ENCODE results near the gene FOXO3. TPM values are rescaled to one million over a fixed set of nuclear protein-coding genes. Genes with fewer than 3 reads are reported as not detected.

FOXO3 gene
- total and polyA plus RNA-seq, 8 donors, result 50.0 to 71.1 (median 63.1) TPM

GRCh38 chr6:108623995-108624394 is 63.3 kb downstream of the FOXO3 start:
- ATAC-seq (no peak), DNase-seq (no peak)
- intact Hi-C loops (cut with DNase I), result no loop called here
- no peak overlapping the region for H3K27ac ChIP-seq
- TF ChIP-seq CTCF (IDR thresholded peaks at IDR 0.05), result no peak
- H3K9me3 ChIP-seq, result no peaks in the 10 kb centered on the region
- H3K4me3 ChIP-seq, result no peak overlapping the region
- H3K27me3 ChIP-seq, result no peaks in the 10 kb centered on the region
- peaks cover 23 to 82% of the 10 kb centered on the region in 2 donors for H3K4me1 ChIP-seq
- no peaks in the 10 kb centered on the region for H3K36me3 ChIP-seq

- intact Hi-C loops (cut with DNase I), result no loop called here
- Histone ChIP-seq H3K9me3 (no peaks in the 10 kb centered on the region), H3K4me1 (peaks cover 13 to 88% of the 10 kb centered on the region in 2 donors), H3K36me3 (no peaks in the 10 kb centered on the region), H3K4me3 (no peak overlapping the region), H3K27ac (no peak overlapping the region), H3K27me3 (no peaks in the 10 kb centered on the region)
- TF ChIP-seq CTCF (IDR thresholded peaks at IDR 0.05), result no peak
- DNase-seq, result no peak
- no peak for ATAC-seq
Measured at GRCh38 chr6:108625581-108625980, 64.9 kb downstream of the FOXO3 start.

- Histone ChIP-seq H3K9me3 (no peaks in the 10 kb centered on the region), H3K27ac (no peak overlapping the region), H3K36me3 (no peaks in the 10 kb centered on the region), H3K4me3 (no peak overlapping the region), H3K27me3 (no peaks in the 10 kb centered on the region), H3K4me1 (peaks cover 6 to 88% of the 10 kb centered on the region in 2 donors)
- intact Hi-C loops (cut with DNase I), result no loop called here
- ATAC-seq (no peak), DNase-seq (no peak)
- TF ChIP-seq CTCF (IDR thresholded peaks at IDR 0.05), result no peak
Measured at GRCh38 chr6:108626777-108627176, 66.1 kb downstream of the FOXO3 start.

GRCh38 chr6:108627692-108628550 is 67.2 kb downstream of the FOXO3 start:
- no peak overlapping the region for H3K4me3 ChIP-seq
- no peak for DNase-seq

More at GRCh38 chr6:108627692-108628550, 67.2 kb downstream of the FOXO3 start:
- intact Hi-C loops (cut with DNase I), result no loop called here
- H3K27ac ChIP-seq, result no peak overlapping the region
- H3K9me3 ChIP-seq, result no peaks in the 10 kb centered on the region
- H3K27me3 ChIP-seq, result no peaks in the 10 kb centered on the region
- H3K4me1 ChIP-seq, result peaks cover 3 to 88% of the 10 kb centered on the region in 2 donors
- no peak for ATAC-seq
- no peaks in the 10 kb centered on the region for H3K36me3 ChIP-seq
- no peak for TF ChIP-seq CTCF (IDR thresholded peaks at IDR 0.05)

All from left lung (tissue), 10 donors.